ENCODE measurements around the gene KCNJ9. TPM values are rescaled to one million over a fixed set of nuclear protein-coding genes. Genes with fewer than 3 reads are reported as not detected.

Gene KCNJ9
- total and polyA plus RNA-seq, 2 of the 13 experiments (the other 11 are each of a cell fraction or from before 2014, with no cell fraction given): not detected

DNA sequence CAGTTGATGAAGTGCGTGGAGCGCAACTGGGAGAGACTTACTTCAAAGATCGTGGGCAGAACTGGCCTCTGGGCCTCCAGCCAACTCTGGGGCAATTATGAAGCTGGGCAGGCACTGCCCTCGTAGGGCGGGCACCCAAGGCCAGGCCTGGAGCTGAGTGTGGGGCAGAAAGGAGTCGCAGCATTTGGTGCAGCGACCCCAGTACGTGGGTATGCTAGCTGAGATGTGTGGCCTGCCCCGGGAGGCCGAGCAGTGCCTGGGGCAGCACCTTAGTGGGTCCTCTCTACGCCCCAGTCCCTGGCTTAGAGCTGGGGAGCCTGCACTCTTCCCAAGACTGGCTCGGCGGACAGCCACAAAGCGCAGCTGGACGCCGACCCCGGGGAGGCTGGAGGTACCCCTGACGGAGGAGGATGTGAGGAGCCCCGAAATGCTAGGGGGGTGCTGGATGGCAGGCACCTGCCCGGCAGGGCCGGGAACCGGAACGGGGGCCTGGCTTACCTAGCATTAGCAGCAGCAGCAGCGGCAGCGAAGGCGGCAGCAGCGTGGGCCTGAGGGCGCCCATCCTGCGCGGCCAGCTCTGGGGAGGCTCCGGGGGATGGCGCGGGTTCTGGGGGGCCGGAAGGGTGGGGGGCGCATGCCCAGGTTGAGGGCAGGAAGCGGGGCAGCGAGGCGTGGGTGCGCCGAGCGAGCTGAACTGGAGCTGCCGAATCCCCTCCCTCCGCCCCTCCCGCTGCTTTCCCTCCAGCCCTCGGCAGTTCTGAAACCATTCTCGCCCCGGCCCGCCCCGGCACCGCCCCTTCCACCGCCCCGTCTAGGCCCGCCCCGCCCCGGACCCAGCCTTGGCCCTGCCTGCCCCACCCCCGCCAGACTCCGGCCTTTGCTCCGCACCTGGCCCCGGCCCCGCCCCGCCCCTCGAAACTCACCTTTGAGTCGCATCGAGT lies 16.8 kb downstream of the KCNJ9 start, which contains the start of gene IGSF8 (continued):
- TF ChIP-seq, protein P1, sequence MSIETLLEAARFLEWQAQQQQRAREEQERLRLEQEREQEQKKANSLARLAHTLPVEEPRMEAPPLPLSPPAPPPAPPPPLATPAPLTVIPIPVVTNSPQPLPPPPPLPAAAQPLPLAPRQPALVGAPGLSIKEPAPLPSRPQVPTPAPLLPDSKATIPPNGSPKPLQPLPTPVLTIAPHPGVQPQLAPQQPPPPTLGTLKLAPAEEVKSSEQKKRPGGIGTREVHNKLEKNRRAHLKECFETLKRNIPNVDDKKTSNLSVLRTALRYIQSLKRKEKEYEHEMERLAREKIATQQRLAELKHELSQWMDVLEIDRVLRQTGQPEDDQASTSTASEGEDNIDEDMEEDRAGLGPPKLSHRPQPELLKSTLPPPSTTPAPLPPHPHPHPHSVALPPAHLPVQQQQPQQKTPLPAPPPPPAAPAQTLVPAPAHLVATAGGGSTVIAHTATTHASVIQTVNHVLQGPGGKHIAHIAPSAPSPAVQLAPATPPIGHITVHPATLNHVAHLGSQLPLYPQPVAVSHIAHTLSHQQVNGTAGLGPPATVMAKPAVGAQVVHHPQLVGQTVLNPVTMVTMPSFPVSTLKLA (IDR thresholded peaks at IDR 0.05): no peak
- TF ChIP-seq ZSCAN29 (CRISPR knock-in tag; conservative IDR thresholded peaks at IDR 0.05): no peak
- TF ChIP-seq, protein P2, sequence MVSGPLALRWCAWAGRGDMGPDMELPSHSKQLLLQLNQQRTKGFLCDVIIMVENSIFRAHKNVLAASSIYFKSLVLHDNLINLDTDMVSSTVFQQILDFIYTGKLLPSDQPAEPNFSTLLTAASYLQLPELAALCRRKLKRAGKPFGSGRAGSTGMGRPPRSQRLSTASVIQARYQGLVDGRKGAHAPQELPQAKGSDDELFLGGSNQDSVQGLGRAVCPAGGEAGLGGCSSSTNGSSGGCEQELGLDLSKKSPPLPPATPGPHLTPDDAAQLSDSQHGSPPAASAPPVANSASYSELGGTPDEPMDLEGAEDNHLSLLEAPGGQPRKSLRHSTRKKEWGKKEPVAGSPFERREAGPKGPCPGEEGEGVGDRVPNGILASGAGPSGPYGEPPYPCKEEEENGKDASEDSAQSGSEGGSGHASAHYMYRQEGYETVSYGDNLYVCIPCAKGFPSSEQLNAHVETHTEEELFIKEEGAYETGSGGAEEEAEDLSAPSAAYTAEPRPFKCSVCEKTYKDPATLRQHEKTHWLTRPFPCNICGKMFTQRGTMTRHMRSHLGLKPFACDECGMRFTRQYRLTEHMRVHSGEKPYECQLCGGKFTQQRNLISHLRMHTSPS (CRISPR knock-in tag; IDR thresholded peaks at IDR 0.05; ENCODE audit: low read depth): peak; percentile 55
- TF ChIP-seq ZBTB7B (CRISPR knock-in tag; IDR thresholded peaks at IDR 0.05): no peak
- no peak for TF ChIP-seq SOX6 (IDR thresholded peaks at IDR 0.05)
- TF ChIP-seq SOX6 (CRISPR knock-in tag; IDR thresholded peaks at IDR 0.05): no peak
- no peak for TF ChIP-seq ZNF713 (CRISPR knock-in tag; IDR thresholded peaks at IDR 0.05)
- TF ChIP-seq, protein P3, sequence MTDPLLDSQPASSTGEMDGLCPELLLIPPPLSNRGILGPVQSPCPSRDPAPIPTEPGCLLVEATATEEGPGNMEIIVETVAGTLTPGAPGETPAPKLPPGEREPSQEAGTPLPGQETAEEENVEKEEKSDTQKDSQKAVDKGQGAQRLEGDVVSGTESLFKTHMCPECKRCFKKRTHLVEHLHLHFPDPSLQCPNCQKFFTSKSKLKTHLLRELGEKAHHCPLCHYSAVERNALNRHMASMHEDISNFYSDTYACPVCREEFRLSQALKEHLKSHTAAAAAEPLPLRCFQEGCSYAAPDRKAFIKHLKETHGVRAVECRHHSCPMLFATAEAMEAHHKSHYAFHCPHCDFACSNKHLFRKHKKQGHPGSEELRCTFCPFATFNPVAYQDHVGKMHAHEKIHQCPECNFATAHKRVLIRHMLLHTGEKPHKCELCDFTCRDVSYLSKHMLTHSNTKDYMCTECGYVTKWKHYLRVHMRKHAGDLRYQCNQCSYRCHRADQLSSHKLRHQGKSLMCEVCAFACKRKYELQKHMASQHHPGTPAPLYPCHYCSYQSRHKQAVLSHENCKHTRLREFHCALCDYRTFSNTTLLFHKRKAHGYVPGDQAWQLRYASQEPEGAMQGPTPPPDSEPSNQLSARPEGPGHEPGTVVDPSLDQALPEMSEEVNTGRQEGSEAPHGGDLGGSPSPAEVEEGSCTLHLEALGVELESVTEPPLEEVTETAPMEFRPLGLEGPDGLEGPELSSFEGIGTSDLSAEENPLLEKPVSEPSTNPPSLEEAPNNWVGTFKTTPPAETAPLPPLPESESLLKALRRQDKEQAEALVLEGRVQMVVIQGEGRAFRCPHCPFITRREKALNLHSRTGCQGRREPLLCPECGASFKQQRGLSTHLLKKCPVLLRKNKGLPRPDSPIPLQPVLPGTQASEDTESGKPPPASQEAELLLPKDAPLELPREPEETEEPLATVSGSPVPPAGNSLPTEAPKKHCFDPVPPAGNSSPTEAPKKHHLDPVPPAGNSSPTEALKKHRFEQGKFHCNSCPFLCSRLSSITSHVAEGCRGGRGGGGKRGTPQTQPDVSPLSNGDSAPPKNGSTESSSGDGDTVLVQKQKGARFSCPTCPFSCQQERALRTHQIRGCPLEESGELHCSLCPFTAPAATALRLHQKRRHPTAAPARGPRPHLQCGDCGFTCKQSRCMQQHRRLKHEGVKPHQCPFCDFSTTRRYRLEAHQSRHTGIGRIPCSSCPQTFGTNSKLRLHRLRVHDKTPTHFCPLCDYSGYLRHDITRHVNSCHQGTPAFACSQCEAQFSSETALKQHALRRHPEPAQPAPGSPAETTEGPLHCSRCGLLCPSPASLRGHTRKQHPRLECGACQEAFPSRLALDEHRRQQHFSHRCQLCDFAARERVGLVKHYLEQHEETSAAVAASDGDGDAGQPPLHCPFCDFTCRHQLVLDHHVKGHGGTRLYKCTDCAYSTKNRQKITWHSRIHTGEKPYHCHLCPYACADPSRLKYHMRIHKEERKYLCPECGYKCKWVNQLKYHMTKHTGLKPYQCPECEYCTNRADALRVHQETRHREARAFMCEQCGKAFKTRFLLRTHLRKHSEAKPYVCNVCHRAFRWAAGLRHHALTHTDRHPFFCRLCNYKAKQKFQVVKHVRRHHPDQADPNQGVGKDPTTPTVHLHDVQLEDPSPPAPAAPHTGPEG (CRISPR knock-in tag; IDR thresholded peaks at IDR 0.05): no peak
- TF ChIP-seq, protein P4, sequence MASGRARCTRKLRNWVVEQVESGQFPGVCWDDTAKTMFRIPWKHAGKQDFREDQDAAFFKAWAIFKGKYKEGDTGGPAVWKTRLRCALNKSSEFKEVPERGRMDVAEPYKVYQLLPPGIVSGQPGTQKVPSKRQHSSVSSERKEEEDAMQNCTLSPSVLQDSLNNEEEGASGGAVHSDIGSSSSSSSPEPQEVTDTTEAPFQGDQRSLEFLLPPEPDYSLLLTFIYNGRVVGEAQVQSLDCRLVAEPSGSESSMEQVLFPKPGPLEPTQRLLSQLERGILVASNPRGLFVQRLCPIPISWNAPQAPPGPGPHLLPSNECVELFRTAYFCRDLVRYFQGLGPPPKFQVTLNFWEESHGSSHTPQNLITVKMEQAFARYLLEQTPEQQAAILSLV (CRISPR knock-in tag; IDR thresholded peaks at IDR 0.05; ENCODE audit: borderline replicate concordance): peak; percentile 47; the same call in 1 of the 2 replicates
- TF ChIP-seq ZNF556 (CRISPR knock-in tag; IDR thresholded peaks at IDR 0.05; ENCODE audit: borderline replicate concordance): 0 out of 2 replicates have a peak, but pooled peaks have one; percentile 50
- no peak for TF ChIP-seq ZNF317 (CRISPR knock-in tag; IDR thresholded peaks at IDR 0.05)
- TF ChIP-seq ZNF510 (CRISPR knock-in tag; IDR thresholded peaks at IDR 0.05; ENCODE audit: low read depth): no peak
- TF ChIP-seq, protein P5, sequence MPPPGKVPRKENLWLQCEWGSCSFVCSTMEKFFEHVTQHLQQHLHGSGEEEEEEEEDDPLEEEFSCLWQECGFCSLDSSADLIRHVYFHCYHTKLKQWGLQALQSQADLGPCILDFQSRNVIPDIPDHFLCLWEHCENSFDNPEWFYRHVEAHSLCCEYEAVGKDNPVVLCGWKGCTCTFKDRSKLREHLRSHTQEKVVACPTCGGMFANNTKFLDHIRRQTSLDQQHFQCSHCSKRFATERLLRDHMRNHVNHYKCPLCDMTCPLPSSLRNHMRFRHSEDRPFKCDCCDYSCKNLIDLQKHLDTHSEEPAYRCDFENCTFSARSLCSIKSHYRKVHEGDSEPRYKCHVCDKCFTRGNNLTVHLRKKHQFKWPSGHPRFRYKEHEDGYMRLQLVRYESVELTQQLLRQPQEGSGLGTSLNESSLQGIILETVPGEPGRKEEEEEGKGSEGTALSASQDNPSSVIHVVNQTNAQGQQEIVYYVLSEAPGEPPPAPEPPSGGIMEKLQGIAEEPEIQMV (CRISPR knock-in tag; IDR thresholded peaks at IDR 0.05; ENCODE audit: low read depth): no peak
